Measurements from ENCODE around the gene ANKRD40. TPM values are rescaled to one million over a fixed set of nuclear protein-coding genes. Genes with fewer than 3 reads are reported as not detected.

Gene ANKRD40
- total and polyA plus RNA-seq, 9 of the 15 experiments (the other 6 are each of a cell fraction or from before 2014, with no cell fraction given) = 9.0 to 28.9 (median 27.7) TPM

GRCh38 chr17:50707289-50708049, at the start of gene ANKRD40 (continued):
- TF ChIP-seq NR4A1 (CRISPR knock-in tag; IDR thresholded peaks at IDR 0.05) (peak; percentile 45; the same call in 1 of the 2 replicates), NR4A1 (tag; IDR thresholded peaks at IDR 0.05) (no peak), KHSRP (IDR thresholded peaks at IDR 0.05) (no peak), CTBP1 (IDR thresholded peaks at IDR 0.05; ENCODE audit: borderline replicate concordance) (peak; percentile 79; the same call in 1 of the 2 replicates), HMBOX1 (IDR thresholded peaks at IDR 0.05) (no peak), ZNF23 (CRISPR knock-in tag; IDR thresholded peaks at IDR 0.05) (no peak), TGIF2 (CRISPR knock-in tag; IDR thresholded peaks at IDR 0.05) (no peak), ZNF354B (CRISPR knock-in tag; IDR thresholded peaks at IDR 0.05) (no peak), PHF21A (IDR thresholded peaks at IDR 0.05; ENCODE audit: borderline replicate concordance, low read depth) (peak; percentile 70; the same call in 1 of the 2 replicates), PHB2 (IDR thresholded peaks at IDR 0.05; ENCODE audit: low read depth) (no peak), RBM25 (IDR thresholded peaks at IDR 0.05; ENCODE audit: low read depth, low read length, severe bottlenecking) (peak; percentile 38), CXXC5 (CRISPR knock-in tag; IDR thresholded peaks at IDR 0.05) (peak; percentile 86), ERF (CRISPR knock-in tag; IDR thresholded peaks at IDR 0.05) (0 out of 2 replicates have a peak, but pooled peaks have one; percentile 14), CEBPB (tag; IDR thresholded peaks at IDR 0.05) (peak; percentile 59), SIN3A (IDR thresholded peaks at IDR 0.05; ENCODE audit: borderline replicate concordance in 2 of 2, control insufficient read depth in 1 of 2, low read depth in 2 of 2, low read length in 2 of 2) (peak; percentile 75 to 79), ZNF395 (CRISPR knock-in tag; IDR thresholded peaks at IDR 0.05) (peak; percentile 98), TCF7 (IDR thresholded peaks at IDR 0.05; ENCODE audit: borderline replicate concordance) (peak; percentile 44; the same call in 1 of the 2 replicates), ZNF384 (IDR thresholded peaks at IDR 0.05; ENCODE audit: low read depth, low read length) (peak; percentile 51; the same call in 1 of the 2 replicates), GABPA (tag; conservative IDR thresholded peaks at IDR 0.05; ENCODE audit: low read depth) (peak; percentile 95), ELF2 (CRISPR knock-in tag; IDR thresholded peaks at IDR 0.05) (no peak), HDAC8 (tag; IDR thresholded peaks at IDR 0.05) (peak; percentile 45; the same call in 1 of the 2 replicates), HDAC1 (IDR thresholded peaks at IDR 0.05) (peak in 1 of 2 experiments; percentile 79; a peak in 2 of 4 replicates), ILF3 (IDR thresholded peaks at IDR 0.05; ENCODE audit: borderline replicate concordance) (0 out of 2 replicates have a peak, but pooled peaks have one; percentile 41), MXI1 (IDR thresholded peaks at IDR 0.05; ENCODE audit: low read depth, low read length) (peak; percentile 58; the same call in 1 of the 2 replicates), SIN3B (IDR thresholded peaks at IDR 0.05; ENCODE audit: low read depth) (peak; percentile 86), NKRF (IDR thresholded peaks at IDR 0.05; ENCODE audit: borderline replicate concordance) (peak; percentile 68; the same call in 1 of the 2 replicates)
